Mammary epithelial cell (primary cell): ENCODE results near the gene CPA4.

Experiments used
- EZH2 ChIP-seq: IDR thresholded peaks from 2 replicates; pipeline ENCODE4 v1.6.1; 2012; ENCODE audit warnings: low read length, inconsistent platforms, borderline replicate concordance
- TF ChIP-seq, protein P1 (sequence below), 2 donors: IDR thresholded peaks in 1 of 2; conservative IDR thresholded peaks in 1 of 2; 2 replicates each; pipeline ENCODE4 v1.5.1; 2011 to 2012; ENCODE audit warnings: inconsistent platforms in 2 of 2, low read length in 2 of 2, mild to moderate bottlenecking in 2 of 2, control low read depth in 1 of 2, low read depth in 1 of 2; ENCODE audit not compliant: insufficient read depth in 1 of 2; ENCODE audit errors: extremely low read depth in 1 of 2

DNA sequence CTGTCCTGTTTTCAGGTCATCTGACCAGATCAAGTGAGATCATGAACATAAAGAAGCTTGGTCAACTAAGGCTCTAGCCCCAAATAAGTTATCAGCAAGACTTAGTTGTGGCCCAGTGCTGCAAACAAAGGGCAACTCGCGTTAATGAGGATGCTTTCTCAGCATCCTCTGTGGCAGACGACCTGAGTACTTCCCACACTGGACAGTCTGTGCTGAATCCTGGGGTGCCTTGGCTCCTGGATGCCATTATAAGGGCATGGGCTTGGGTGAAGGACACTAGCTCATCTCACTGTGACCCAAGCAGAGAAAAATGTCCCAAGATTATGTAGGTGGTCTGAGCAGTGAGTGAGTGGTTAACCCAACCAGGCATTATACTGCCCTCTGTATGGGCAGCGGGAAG is 65.5 kb downstream of the CPA4 start:
- no peak for TF ChIP-seq EZH2
- TF ChIP-seq, protein P1, sequence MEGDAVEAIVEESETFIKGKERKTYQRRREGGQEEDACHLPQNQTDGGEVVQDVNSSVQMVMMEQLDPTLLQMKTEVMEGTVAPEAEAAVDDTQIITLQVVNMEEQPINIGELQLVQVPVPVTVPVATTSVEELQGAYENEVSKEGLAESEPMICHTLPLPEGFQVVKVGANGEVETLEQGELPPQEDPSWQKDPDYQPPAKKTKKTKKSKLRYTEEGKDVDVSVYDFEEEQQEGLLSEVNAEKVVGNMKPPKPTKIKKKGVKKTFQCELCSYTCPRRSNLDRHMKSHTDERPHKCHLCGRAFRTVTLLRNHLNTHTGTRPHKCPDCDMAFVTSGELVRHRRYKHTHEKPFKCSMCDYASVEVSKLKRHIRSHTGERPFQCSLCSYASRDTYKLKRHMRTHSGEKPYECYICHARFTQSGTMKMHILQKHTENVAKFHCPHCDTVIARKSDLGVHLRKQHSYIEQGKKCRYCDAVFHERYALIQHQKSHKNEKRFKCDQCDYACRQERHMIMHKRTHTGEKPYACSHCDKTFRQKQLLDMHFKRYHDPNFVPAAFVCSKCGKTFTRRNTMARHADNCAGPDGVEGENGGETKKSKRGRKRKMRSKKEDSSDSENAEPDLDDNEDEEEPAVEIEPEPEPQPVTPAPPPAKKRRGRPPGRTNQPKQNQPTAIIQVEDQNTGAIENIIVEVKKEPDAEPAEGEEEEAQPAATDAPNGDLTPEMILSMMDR (conservative IDR thresholded peaks at IDR 0.05 in 1 of 2, IDR thresholded peaks at IDR 0.05 in 1 of 2; ENCODE audit: extremely low read depth in 1 of 2, insufficient read depth in 1 of 2, low read depth in 1 of 2, low read length in 2 of 2), result no peak
